Heart left ventricle (tissue), 16 donors: Measurements from ENCODE around the gene EDDM3A. TPM values are rescaled to one million over a fixed set of nuclear protein-coding genes. Genes with fewer than 3 reads are reported as not detected.

Experiments used
- ATAC-seq, 4 donors: fragments of 200-7000 bp; cut with Tn5 transposase; one replicate each; pipeline ENCODE4 v1.9.1; 2020 to 2022; ENCODE audit warnings: moderate library complexity in 4 of 4, mild to moderate bottlenecking in 3 of 4, moderate number of reproducible peaks in 1 of 4
- DNase-seq, 5 donors: peaks; one replicate each; pipeline ENCODE4 v3.0.0-alpha.2; 2020
- H3K27ac ChIP-seq, 12 donors: fragments of 200-600 bp; sonication (generic) in 4 of 12; one replicate each; pipeline versions ENCODE4 v1.5.0 to v1.8.0; 2016 to 2022; ENCODE audit warnings: mild to moderate bottlenecking in 2 of 12
- H3K27me3 ChIP-seq, 9 donors: fragments of 200-600 bp; sonication (generic) in 2 of 9; one replicate each; pipeline versions ENCODE4 v1.5.1 to v1.8.0; 2016 to 2022; ENCODE audit warnings: mild to moderate bottlenecking in 3 of 9
- H3K36me3 ChIP-seq, 9 donors: fragments of 200-600 bp; sonication (generic) in 2 of 9; one replicate each; pipeline versions ENCODE4 v1.5.0 to v1.8.0; 2018 to 2022; ENCODE audit warnings: mild to moderate bottlenecking in 2 of 9
- H3K4me1 ChIP-seq, 12 donors: fragments of 200-600 bp; sonication (generic) in 4 of 12; one replicate each; pipeline versions ENCODE4 v1.5.0 to v1.8.0; 2016 to 2022; ENCODE audit warnings: mild to moderate bottlenecking in 3 of 12
- H3K4me3 ChIP-seq, 12 donors: fragments of 200-600 bp; sonication (generic) in 4 of 12; one replicate each; pipeline versions ENCODE4 v1.5.0 to v1.8.0; 2017 to 2022; ENCODE audit warnings: mild to moderate bottlenecking in 9 of 12, moderate library complexity in 4 of 12
- H3K9me3 ChIP-seq, 12 donors: fragments of 200-600 bp; sonication (generic) in 4 of 12; one replicate each; pipeline versions ENCODE4 v1.5.0 to v1.8.0; 2016 to 2022; ENCODE audit warnings: mild to moderate bottlenecking in 1 of 12
- CTCF ChIP-seq, 12 donors: fragments of 200-600 bp; sonication (generic) in 4 of 12; IDR thresholded peaks; one replicate each; pipeline versions ENCODE4 v1.5.0 to v1.8.0; 2018 to 2022; ENCODE audit warnings: antibody characterized with exemption in 12 of 12, mild to moderate bottlenecking in 5 of 12
- POLR2A ChIP-seq, 2 donors: fragments of 450-650 bp; IDR thresholded peaks; one replicate each; pipeline ENCODE4 v1.6.1; 2017; ENCODE audit warnings: antibody characterized with exemption in 2 of 2, mild to moderate bottlenecking in 2 of 2, moderate library complexity in 2 of 2
- WGBS, 4 donors: extraction: QIAGEN DNeasy Blood & Tissue Kit in 2 of 4; methylation state at CpG; one replicate each; pipeline versions ENCODE4 v1.1.5 to v1.1.7; 2013 to 2018; 5-methylcytosine and 5-hydroxymethylcytosine counted together
- intact Hi-C, 10 donors: fragments of 100-400 bp; cut with DNase I; formaldehyde crosslinking; loops; one replicate each; pipeline versions ENCODE4 v1.11.1 to v1.14.2; 2022
- polyA plus RNA-seq, 2 donors: library from polyadenylated mRNA; stranded (reverse); fragments of 200-250 nt; gene quantifications; one replicate each; pipeline ENCODE4 v1.2.3, GENCODE V29; 2013
- total RNA-seq, 9 donors: library from RNA; depleted of rRNA in 2 of 9; stranded (reverse); fragments of >200 nt in 2 of 9; fragmentation: NEBNext Ultra II Directional in 3 of 9; extraction: Animal tissue kit (Norgen Biotek cat#: 25700) in 3 of 9; gene quantifications; one replicate each; pipeline versions ENCODE4 v1.1.0 to v1.2.4, GENCODE V29; 2016 to 2023
- donor health status: ischemic (EF 13 %, LVEDD 7.1; RV severe dilation, severe dysfunction).
- donor health status: healthy with polysubstance abuse.
- donor health status: DM: no; HTN: yes; CAD: no.
- donor health status: DM: no; HTN: no; CAD: no.
- donor health status: ischemic (EF 25% LVEDD 6.9; RV normal size, moderate dysfunction).
- donor health status: ischemic (EF 25% LVEDD 5.7; RV mildly dilated, moderate dysfunction).
- donor health status: healthy.
- donor health status: DM: yes; HTN: yes; CAD: no.
- donor health status: ischemic (EF 35%, LVEDD 5.7; RV mildly dilated, moderate dysfunction).
- donor health status: nonischemic (EF 11% LVEDD 7.7; RV severe dilation, severe dysfunction).
- donor health status: DM: yes; HTN: yes; CAD: no.
- donor health status: PGD.
- donor health status: ischemic (EF 29% LVEDD 5.4; RV normal size, mild dysfunction).
- donor health status: nonischemic (EF 23%, LVEDD 6.1; RV moderate dilation, normal function).

Gene EDDM3A
- total and polyA plus RNA-seq, 11 donors: not detected

DNA sequence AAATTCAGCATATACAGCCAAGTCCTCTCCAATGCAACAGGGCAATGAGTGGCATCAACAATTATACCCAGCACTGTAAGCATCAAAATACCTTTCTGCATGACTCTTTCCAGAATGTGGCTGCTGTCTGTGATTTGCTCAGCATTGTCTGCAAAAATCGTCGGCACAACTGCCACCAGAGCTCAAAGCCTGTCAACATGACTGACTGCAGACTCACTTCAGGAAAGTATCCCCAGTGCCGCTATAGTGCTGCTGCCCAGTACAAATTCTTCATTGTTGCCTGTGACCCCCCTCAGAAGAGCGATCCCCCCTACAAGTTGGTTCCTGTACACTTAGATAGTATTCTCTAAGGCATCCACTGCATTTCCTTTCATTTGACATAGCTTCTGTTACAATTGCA, 36.1 kb downstream of the EDDM3A start:
- DNase-seq (no peak), ATAC-seq (peak in 2 of 4 donors; percentile 36 to 38)
- Histone ChIP-seq H3K27ac (peak overlapping the region in 11 of 12 donors; percentile 0 to 92 (median 41)), H3K9me3 (no peaks in the 10 kb centered on the region), H3K27me3 (no peaks in the 10 kb centered on the region), H3K4me3 (peak overlapping the region in 9 of 12 donors; percentile 10 to 56 (median 33)), H3K36me3 (no peaks in the 10 kb centered on the region), H3K4me1 (peaks cover 0 to 48% (median 4%) of the 10 kb centered on the region in 12 donors)
- TF ChIP-seq POLR2A (IDR thresholded peaks at IDR 0.05) (no peak), CTCF (IDR thresholded peaks at IDR 0.05) (no peak)
- whole genome bisulfite sequencing, 4 donors: 5 to 16% (median 10%) methylated on average over 4 of the region's 4 CpGs
- intact Hi-C loops: no loop called here

GRCh38 chr14:20782280-20782890, 36.7 kb downstream of the EDDM3A start:
- peaks cover 0 to 52% (median 4%) of the 10 kb centered on the region in 12 donors for H3K4me1 ChIP-seq
- intact Hi-C loops: no loop called here
- no peak for DNase-seq
- no peaks in the 10 kb centered on the region for H3K27me3 ChIP-seq
- H3K4me3 ChIP-seq: peak overlapping the region in 9 of 12 donors; percentile 10 to 56 (median 33)
- 24 to 41% (median 29%) methylated on average over 5 of the region's 5 CpGs for WGBS, 4 donors
- TF ChIP-seq CTCF (IDR thresholded peaks at IDR 0.05) (no peak), POLR2A (IDR thresholded peaks at IDR 0.05) (no peak)
- H3K9me3 ChIP-seq: no peaks in the 10 kb centered on the region
- peak overlapping the region in 11 of 12 donors; percentile 0 to 92 (median 41) for H3K27ac ChIP-seq
- ATAC-seq: peak in 3 of 4 donors; percentile 51 to 63 (median 54)
- no peaks in the 10 kb centered on the region for H3K36me3 ChIP-seq

DNA sequence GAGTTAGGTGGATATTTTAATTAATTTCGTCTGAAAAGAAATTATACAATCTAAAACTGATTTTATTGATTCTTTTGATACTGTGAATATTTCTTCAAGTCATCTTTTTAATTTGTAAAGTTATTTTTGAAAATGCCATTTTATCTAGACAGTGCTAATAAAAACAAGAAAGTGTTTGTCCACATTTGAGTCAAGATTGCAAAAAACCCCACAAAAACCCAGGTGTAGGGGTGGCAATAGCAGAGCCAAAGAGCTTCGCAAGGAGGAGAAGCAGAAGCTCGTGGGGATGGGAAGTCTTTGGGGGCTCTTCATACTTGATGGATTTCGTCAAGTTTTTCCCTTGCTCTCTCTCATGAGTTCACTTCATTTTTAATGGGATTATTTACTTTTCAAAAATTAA, 41.3 kb downstream of the EDDM3A start:
- TF ChIP-seq POLR2A (IDR thresholded peaks at IDR 0.05): no peak
- TF ChIP-seq CTCF (IDR thresholded peaks at IDR 0.05): no peak
- Histone ChIP-seq H3K4me3 (no peak overlapping the region), H3K36me3 (no peaks in the 10 kb centered on the region), H3K27ac (no peak overlapping the region), H3K4me1 (peaks cover 0 to 38% (median 8%) of the 10 kb centered on the region in 12 donors), H3K9me3 (no peaks in the 10 kb centered on the region), H3K27me3 (no peaks in the 10 kb centered on the region)
- 64 to 83% (median 79%) methylated on average over 4 of the region's 4 CpGs for WGBS, 4 donors
- intact Hi-C loops: no loop called here
- DNase-seq (no peak), ATAC-seq (no peak)

DNA sequence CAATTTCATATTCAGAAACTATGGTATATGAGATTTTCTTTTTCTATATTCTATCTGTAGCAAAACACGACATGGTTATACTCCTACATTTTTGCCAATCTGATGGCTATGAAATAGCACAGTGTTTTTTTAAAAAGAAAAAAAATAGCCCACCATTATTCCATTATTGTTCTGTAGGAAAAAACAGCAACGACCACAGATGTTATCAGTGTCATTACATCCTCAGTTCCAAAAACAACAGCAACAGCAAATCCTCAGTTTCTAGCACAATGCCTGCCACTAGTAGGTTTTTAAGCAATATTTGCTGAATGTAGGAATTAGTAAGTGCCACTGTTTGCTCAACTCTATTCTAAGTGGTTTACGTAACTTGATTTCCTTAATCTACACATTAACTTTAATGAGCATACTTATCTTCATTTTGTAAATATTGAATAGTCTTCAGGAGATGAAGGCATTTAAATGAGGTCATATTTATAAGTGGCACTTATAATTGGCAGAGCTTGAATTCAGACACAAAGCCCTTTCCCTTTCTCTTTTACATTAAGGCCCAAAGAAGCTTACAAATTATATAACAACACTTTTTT, 43.6 kb downstream of the EDDM3A start:
- DNase-seq (no peak), ATAC-seq (peak in 2 of 4 donors; percentile 36 to 60)
- Histone ChIP-seq H3K36me3 (no peaks in the 10 kb centered on the region), H3K4me3 (no peak overlapping the region), H3K27me3 (no peaks in the 10 kb centered on the region), H3K4me1 (peaks cover 0 to 21% (median 5%) of the 10 kb centered on the region in 12 donors), H3K27ac (peak overlapping the region in 9 of 12 donors; percentile 4 to 72 (median 39)), H3K9me3 (no peaks in the 10 kb centered on the region)
- intact Hi-C loops: no loop called here
- TF ChIP-seq CTCF (IDR thresholded peaks at IDR 0.05): no peak
- no peak for TF ChIP-seq POLR2A (IDR thresholded peaks at IDR 0.05)
- WGBS, 4 donors: 46 to 55% (median 48%) methylated on average over 3 of the region's 3 CpGs
